ENCODE data around the gene ACP2.

ACP2 gene

GRCh38 chr11:47284151-47284550 is 35.5 kb upstream of the ACP2 start:
- H3K27me3 ChIP-seq (ENCODE audit: insufficient read depth, low read length, poor library complexity, severe bottlenecking), result no peaks in the 10 kb centered on the region
- no peaks in the 10 kb centered on the region for H3F3A ChIP-seq (ENCODE audit: low read depth)
- H3K79me2 ChIP-seq (ENCODE audit: insufficient read depth, low read length), result no peaks in the 10 kb centered on the region
- no peak overlapping the region for H3K4me3 ChIP-seq (ENCODE audit: low read length, poor library complexity, severe bottlenecking)
- H3K9me3 ChIP-seq (ENCODE audit: insufficient read depth, low read depth, low read length), result no peaks in the 10 kb centered on the region
- no peak overlapping the region for H3K4me2 ChIP-seq (ENCODE audit: low read depth, low read length, poor library complexity, severe bottlenecking)
- peaks cover 89% of the 10 kb centered on the region for H3K36me3 ChIP-seq (ENCODE audit: insufficient read depth, low read length)
- no peak for TF ChIP-seq EZH2phosphoT487 (IDR thresholded peaks at IDR 0.05; ENCODE audit: borderline replicate concordance)
- TF ChIP-seq CTCF (conservative IDR thresholded peaks at IDR 0.05; ENCODE audit: low read length), result no peak
- no peaks in the 10 kb centered on the region for H3K9me2 ChIP-seq (replicated peaks; ENCODE audit: low read depth, low read length)
- no peaks in the 10 kb centered on the region for H4K20me1 ChIP-seq (ENCODE audit: insufficient read depth, low read length, poor library complexity, severe bottlenecking)
- H3K9ac ChIP-seq (ENCODE audit: low read depth, low read length, poor library complexity, severe bottlenecking), result no peak overlapping the region
- H2AFZ ChIP-seq (ENCODE audit: low read length), result no peak overlapping the region
- H3K4me1 ChIP-seq (ENCODE audit: insufficient read depth, low read length, poor library complexity, severe bottlenecking), result no peaks in the 10 kb centered on the region

- Histone ChIP-seq H3K4me2 (ENCODE audit: low read depth, low read length, poor library complexity, severe bottlenecking) (no peak overlapping the region), H3K9me2 (replicated peaks; ENCODE audit: low read depth, low read length) (no peaks in the 10 kb centered on the region), H3K4me1 (ENCODE audit: insufficient read depth, low read length, poor library complexity, severe bottlenecking) (no peaks in the 10 kb centered on the region), H4K20me1 (ENCODE audit: insufficient read depth, low read length, poor library complexity, severe bottlenecking) (no peaks in the 10 kb centered on the region), H3K79me2 (ENCODE audit: insufficient read depth, low read length) (0 out of 2 replicates have a peak, but pooled peaks cover 4% of the 10 kb centered on the region), H3F3A (ENCODE audit: low read depth) (no peaks in the 10 kb centered on the region; the same call in 1 of the 2 replicates), H3K36me3 (ENCODE audit: insufficient read depth, low read length) (peaks cover 89% of the 10 kb centered on the region), H3K27me3 (ENCODE audit: insufficient read depth, low read length, poor library complexity, severe bottlenecking) (no peaks in the 10 kb centered on the region), H3K9ac (ENCODE audit: low read depth, low read length, poor library complexity, severe bottlenecking) (no peak overlapping the region), H3K9me3 (ENCODE audit: insufficient read depth, low read depth, low read length) (no peaks in the 10 kb centered on the region), H3K4me3 (ENCODE audit: low read length, poor library complexity, severe bottlenecking) (no peak overlapping the region), H2AFZ (ENCODE audit: low read length) (no peak overlapping the region)
- TF ChIP-seq EZH2phosphoT487 (IDR thresholded peaks at IDR 0.05; ENCODE audit: borderline replicate concordance) (no peak), CTCF (conservative IDR thresholded peaks at IDR 0.05; ENCODE audit: low read length) (no peak)
Observed at GRCh38 chr11:47282462-47282861, 33.8 kb upstream of the ACP2 start.

- Histone ChIP-seq H3F3A (ENCODE audit: low read depth) (no peaks in the 10 kb centered on the region; the same call in 1 of the 2 replicates), H3K9me3 (ENCODE audit: insufficient read depth, low read depth, low read length) (no peaks in the 10 kb centered on the region), H4K20me1 (ENCODE audit: insufficient read depth, low read length, poor library complexity, severe bottlenecking) (no peaks in the 10 kb centered on the region), H2AFZ (ENCODE audit: low read length) (no peak overlapping the region), H3K4me1 (ENCODE audit: insufficient read depth, low read length, poor library complexity, severe bottlenecking) (no peaks in the 10 kb centered on the region), H3K9ac (ENCODE audit: low read depth, low read length, poor library complexity, severe bottlenecking) (no peak overlapping the region), H3K27me3 (ENCODE audit: insufficient read depth, low read length, poor library complexity, severe bottlenecking) (no peaks in the 10 kb centered on the region), H3K36me3 (ENCODE audit: insufficient read depth, low read length) (peaks cover 90% of the 10 kb centered on the region), H3K9me2 (replicated peaks; ENCODE audit: low read depth, low read length) (no peaks in the 10 kb centered on the region), H3K4me2 (ENCODE audit: low read depth, low read length, poor library complexity, severe bottlenecking) (no peak overlapping the region), H3K4me3 (ENCODE audit: low read length, poor library complexity, severe bottlenecking) (no peak overlapping the region), H3K79me2 (ENCODE audit: insufficient read depth, low read length) (peaks cover 16% of the 10 kb centered on the region; the same call in 1 of the 2 replicates)
- TF ChIP-seq CTCF (conservative IDR thresholded peaks at IDR 0.05; ENCODE audit: low read length) (no peak), EZH2phosphoT487 (IDR thresholded peaks at IDR 0.05; ENCODE audit: borderline replicate concordance) (no peak)
Observed at GRCh38 chr11:47280860-47281259, 32.2 kb upstream of the ACP2 start.

Data from Loucy (cell line).